Type B pancreatic cell (in vitro differentiated cells): ENCODE results near the gene KDM4B. TPM values are rescaled to one million over a fixed set of nuclear protein-coding genes. Genes with fewer than 3 reads are reported as not detected.

Experiments
- DNase-seq: peaks from one replicate; pipeline ENCODE4 v3.0.0; 2021; ENCODE audit warnings: mixed read lengths; ENCODE audit not compliant: unreplicated experiment; ENCODE audit errors: extremely low spot score
- H3K27ac Mint-ChIP-seq: 2 replicates; pipeline ENCODE4 v1.8.0; 2021; ENCODE audit warnings: mild to moderate bottlenecking, mixed read lengths
- H3K27me3 Mint-ChIP-seq: 2 replicates; pipeline ENCODE4 v1.8.0; 2021; ENCODE audit warnings: mixed read lengths
- H3K36me3 Mint-ChIP-seq: 2 replicates; pipeline ENCODE4 v1.8.0; 2021; ENCODE audit warnings: mixed read lengths
- H3K4me1 Mint-ChIP-seq: one replicate; pipeline ENCODE4 v1.8.0; 2021; ENCODE audit warnings: mixed read lengths; ENCODE audit not compliant: unreplicated experiment
- H3K4me3 Mint-ChIP-seq: 2 replicates; pipeline ENCODE4 v1.8.0; 2021; ENCODE audit warnings: mild to moderate bottlenecking, mixed read lengths
- H3K9me3 Mint-ChIP-seq: 2 replicates; pipeline ENCODE4 v1.8.0; 2021; ENCODE audit warnings: mixed read lengths
- total RNA-seq: library from RNA; stranded (reverse); gene quantifications from 2 replicates; pipeline ENCODE4 v1.2.1, GENCODE V29; 2021; ENCODE audit warnings: low replicate concordance
- TF ChIP-seq, protein P1 (sequence below): fragments of 200-600 bp; sonication (generic); conservative IDR thresholded peaks from 2 replicates; pipeline ENCODE4 v1.5.0; 2021; ENCODE audit warnings: antibody characterized with exemption, mild to moderate bottlenecking

The KDM4B gene
- total RNA-seq, 1 donor from 2014 or later: 48.8 TPM

DNA sequence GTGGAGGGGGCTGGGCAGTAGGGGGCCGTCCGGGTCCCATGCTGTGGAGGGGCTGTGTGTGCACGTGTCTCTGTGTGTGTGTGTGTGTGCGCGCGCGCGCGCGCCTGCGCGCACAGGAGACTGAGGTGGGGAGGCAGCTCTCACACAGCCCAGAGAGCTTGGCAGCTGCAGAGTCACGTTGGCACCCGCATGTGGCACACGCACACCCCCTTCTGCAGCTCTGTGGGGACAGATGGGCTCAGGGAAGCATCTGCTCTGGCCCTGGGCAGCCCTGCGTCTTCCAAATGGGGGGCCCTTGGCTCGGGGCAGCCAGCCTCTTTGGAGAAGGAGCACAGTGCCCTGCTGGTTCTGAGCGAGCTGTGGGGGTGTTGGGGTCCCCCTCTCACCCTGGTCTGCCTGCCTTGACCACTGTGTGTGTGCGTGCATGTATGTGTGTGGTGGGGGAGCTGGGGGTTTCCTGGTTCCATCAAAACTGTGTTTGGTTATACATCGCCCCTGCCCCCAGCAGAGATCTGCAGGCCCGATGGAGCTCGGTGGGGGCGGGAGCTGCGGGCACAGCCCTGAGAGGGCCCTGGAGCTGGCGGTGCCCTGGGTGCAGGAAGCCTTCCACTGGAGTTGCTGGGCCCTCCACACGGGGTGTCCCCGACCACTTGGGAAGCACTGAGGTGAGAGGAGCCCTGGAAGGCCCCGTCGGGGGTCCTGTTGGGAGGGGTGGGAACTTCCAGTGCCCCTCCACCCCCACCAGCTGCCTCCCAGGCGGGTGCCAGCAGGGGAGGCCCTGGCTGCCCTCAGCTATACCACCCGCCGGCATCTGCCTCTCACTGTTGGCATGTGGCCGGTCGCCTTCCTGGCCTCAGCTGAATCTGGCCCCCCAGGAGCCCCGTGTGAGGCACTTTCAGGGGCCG lies 67.1 kb downstream of the KDM4B start:
- DNase-seq: no peak
- TF ChIP-seq, protein P1, sequence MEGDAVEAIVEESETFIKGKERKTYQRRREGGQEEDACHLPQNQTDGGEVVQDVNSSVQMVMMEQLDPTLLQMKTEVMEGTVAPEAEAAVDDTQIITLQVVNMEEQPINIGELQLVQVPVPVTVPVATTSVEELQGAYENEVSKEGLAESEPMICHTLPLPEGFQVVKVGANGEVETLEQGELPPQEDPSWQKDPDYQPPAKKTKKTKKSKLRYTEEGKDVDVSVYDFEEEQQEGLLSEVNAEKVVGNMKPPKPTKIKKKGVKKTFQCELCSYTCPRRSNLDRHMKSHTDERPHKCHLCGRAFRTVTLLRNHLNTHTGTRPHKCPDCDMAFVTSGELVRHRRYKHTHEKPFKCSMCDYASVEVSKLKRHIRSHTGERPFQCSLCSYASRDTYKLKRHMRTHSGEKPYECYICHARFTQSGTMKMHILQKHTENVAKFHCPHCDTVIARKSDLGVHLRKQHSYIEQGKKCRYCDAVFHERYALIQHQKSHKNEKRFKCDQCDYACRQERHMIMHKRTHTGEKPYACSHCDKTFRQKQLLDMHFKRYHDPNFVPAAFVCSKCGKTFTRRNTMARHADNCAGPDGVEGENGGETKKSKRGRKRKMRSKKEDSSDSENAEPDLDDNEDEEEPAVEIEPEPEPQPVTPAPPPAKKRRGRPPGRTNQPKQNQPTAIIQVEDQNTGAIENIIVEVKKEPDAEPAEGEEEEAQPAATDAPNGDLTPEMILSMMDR: no peak
- Mint-ChIP-seq H3K4me3 (no peak overlapping the region), H3K36me3 (no peaks in the 10 kb centered on the region), H3K27me3 (no peaks in the 10 kb centered on the region), H3K4me1 (peaks cover 15% of the 10 kb centered on the region), H3K9me3 (no peaks in the 10 kb centered on the region), H3K27ac (no peak overlapping the region)

DNA sequence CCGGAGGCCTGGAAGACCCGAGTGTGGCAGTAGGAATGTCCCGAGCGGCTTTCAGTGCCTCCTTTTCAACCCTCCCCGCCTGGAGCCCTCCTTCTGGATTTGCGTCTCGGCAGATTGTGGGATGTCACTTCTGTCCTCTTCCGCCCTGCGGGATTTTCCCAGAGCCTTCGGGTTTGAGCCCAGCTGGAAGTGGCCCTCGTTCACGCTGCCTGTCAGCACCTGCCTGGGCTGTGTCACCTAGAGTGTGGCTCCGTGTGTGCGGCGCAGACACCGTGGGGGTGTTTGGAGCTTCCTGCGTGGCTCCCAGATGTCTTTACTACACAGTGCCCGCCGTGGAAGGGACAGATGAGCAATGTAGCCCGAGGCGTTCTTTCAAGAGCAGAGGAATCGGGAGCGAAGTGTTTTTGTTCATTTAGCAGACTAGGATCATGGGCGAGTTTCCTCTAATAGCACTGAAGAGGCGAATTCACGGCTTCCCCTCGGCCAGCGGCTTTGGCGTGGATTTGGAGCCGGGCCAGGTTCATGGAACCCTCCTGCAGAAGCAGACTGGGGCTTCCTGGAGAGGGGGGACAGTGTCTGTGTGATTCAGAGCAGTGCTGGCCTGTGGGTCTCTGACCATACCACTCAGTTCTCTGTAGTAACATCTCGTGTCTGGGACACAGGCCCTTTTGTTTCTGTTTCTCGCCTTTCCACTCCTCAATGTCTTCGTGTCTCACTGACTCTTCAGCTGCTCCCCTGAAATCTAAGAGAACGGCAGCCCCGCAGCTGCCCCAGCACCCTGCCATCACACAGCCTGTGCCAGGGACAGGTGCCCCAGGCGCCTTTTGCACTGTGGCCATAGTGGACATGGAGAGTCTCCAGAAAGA lies 68.0 kb downstream of the KDM4B start:
- H3K27me3 Mint-ChIP-seq: no peaks in the 10 kb centered on the region

DNA sequence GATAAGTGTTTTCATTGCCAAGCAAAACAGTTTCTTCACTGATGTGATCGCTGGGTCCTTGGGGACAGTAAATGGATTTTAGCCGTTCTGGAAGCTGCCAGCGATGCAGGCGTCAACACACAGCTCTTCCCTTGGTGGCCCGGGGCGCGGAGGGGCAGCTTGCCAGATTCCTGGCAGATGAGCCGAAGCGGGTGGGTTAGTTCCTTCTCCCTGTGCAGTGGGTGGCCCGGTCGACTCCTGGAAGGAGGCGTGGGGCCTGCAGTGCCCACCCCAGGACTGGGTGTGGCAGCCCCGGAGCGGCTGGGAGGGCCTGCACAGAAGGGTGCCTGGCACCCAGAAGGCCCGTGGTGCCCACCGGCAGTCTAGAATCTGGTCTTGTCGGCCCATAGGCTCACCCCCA lies 69.0 kb downstream of the KDM4B start:
- no peak overlapping the region for H3K27ac Mint-ChIP-seq
- TF ChIP-seq, protein P1: no peak
- no peak for DNase-seq
- H3K36me3 Mint-ChIP-seq: peaks cover 4% of the 10 kb centered on the region
- H3K4me3 Mint-ChIP-seq: no peak overlapping the region
- no peaks in the 10 kb centered on the region for H3K9me3 Mint-ChIP-seq
- H3K4me1 Mint-ChIP-seq: peaks cover 19% of the 10 kb centered on the region
- no peaks in the 10 kb centered on the region for H3K27me3 Mint-ChIP-seq

More for the DNA sequence above, 68.0 kb downstream of the KDM4B start:
- Mint-ChIP-seq H3K4me1 (peaks cover 11% of the 10 kb centered on the region), H3K4me3 (no peak overlapping the region), H3K36me3 (peaks cover under 1% of the 10 kb centered on the region), H3K9me3 (no peaks in the 10 kb centered on the region), H3K27ac (peak overlapping the region; percentile 51)
- TF ChIP-seq, protein P1: no peak
- no peak for DNase-seq

DNA sequence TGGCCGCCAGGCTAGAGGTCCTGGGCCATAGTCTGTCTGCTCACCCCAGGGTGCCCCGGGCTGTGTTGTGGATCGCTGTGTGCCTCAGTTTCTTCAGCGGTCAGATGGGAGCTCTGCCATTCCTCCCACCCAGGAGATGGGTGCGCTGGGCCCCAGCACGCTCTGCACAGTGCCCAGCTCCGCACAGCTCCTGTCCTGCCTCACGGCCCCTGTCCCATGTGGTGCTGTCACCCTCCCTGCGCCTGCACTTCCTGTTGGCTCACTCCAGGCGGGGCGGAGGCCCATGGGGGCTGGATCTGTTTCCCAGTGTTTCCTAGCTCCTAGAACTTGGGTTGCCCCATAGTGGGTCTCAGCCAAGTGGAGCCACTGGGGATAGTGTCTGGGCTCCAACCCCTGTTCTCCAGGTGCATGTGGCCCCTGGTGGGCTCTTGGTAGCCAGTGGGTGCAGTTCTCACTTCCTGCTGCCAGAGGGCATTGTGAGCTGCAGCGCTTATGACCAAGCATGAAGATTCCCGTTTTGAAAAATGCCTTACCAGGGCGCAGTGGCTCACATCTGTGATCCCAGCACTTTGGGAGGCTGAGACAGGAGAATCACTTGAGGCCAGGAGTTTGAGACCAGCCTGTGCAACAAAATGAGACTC lies 69.8 kb downstream of the KDM4B start:
- Mint-ChIP-seq H3K4me1 (peaks cover 19% of the 10 kb centered on the region), H3K36me3 (peaks cover 4% of the 10 kb centered on the region), H3K27me3 (no peaks in the 10 kb centered on the region), H3K9me3 (no peaks in the 10 kb centered on the region), H3K27ac (no peak overlapping the region), H3K4me3 (no peak overlapping the region)
- DNase-seq: no peak
- TF ChIP-seq, protein P1: peak; percentile 71
